H9 (cell line): ENCODE data around the gene TMC2. TPM values are rescaled to one million over a fixed set of nuclear protein-coding genes. Genes with fewer than 3 reads are reported as not detected.
A peak's percentile ranks its signal among the peaks of the same experiment; 100 is the strongest.

ENCODE experiments used
- DNase-seq: peaks from one replicate; pipeline ENCODE4 v3.0.0-alpha.2; 2017
- H2AFZ ChIP-seq: one replicate; pipeline ENCODE4 v1.6.1; 2013; ENCODE audit warnings: mild to moderate bottlenecking, low read length, control low read depth, moderate library complexity
- H2AK5ac ChIP-seq: 2 replicates; pipeline ENCODE4 v1.6.1; 2013; ENCODE audit warnings: low read length, control low read depth, mixed read lengths; ENCODE audit not compliant: insufficient read length
- H2BK120ac ChIP-seq: one replicate; pipeline ENCODE4 v1.6.1; 2013; ENCODE audit warnings: low read depth, mild to moderate bottlenecking, low read length, control low read depth, inconsistent platforms; ENCODE audit not compliant: poor library complexity, severe bottlenecking
- H2BK12ac ChIP-seq: 2 replicates; pipeline ENCODE4 v1.6.1; 2013; ENCODE audit warnings: low read length, control low read depth, mixed read lengths, low read depth; ENCODE audit not compliant: insufficient read length
- H2BK15ac ChIP-seq: 2 replicates; pipeline ENCODE4 v1.6.1; 2013; ENCODE audit warnings: low read depth, low read length, control low read depth
- H2BK20ac ChIP-seq: one replicate; pipeline ENCODE4 v1.6.1; 2013; ENCODE audit warnings: low read depth, mild to moderate bottlenecking, low read length, control low read depth, inconsistent platforms; ENCODE audit not compliant: poor library complexity, severe bottlenecking
- H2BK5ac ChIP-seq: 2 replicates; pipeline ENCODE4 v1.6.1; 2013; ENCODE audit warnings: low read length, control low read depth, mixed read lengths; ENCODE audit not compliant: insufficient read length
- H3K14ac ChIP-seq: 2 replicates; pipeline ENCODE4 v1.6.1; 2013; ENCODE audit warnings: low read length, control low read depth; ENCODE audit not compliant: insufficient read depth
- H3K18ac ChIP-seq: 2 replicates; pipeline ENCODE4 v1.6.1; 2013; ENCODE audit warnings: low read depth, mild to moderate bottlenecking, mixed read lengths, low read length, control low read depth; ENCODE audit not compliant: insufficient read length
- H3K23ac ChIP-seq: 2 replicates; pipeline ENCODE4 v1.6.1; 2013; ENCODE audit warnings: low read length, control low read depth, mixed read lengths, low read depth; ENCODE audit not compliant: insufficient read length
- H3K23me2 ChIP-seq: 2 replicates; pipeline ENCODE4 v1.6.1; 2013; ENCODE audit warnings: low read depth, mild to moderate bottlenecking, mixed read lengths, low read length, control low read depth; ENCODE audit not compliant: insufficient read length, poor library complexity, severe bottlenecking
- H3K27ac ChIP-seq: 2 replicates; pipeline ENCODE4 v1.5.1; 2013; ENCODE audit warnings: low read length, control low read depth, mixed read lengths, low read depth; ENCODE audit not compliant: insufficient read length
- H3K27me3 ChIP-seq: 2 replicates; pipeline ENCODE4 v1.6.1; 2013; ENCODE audit warnings: low read length, control low read depth, inconsistent platforms; ENCODE audit not compliant: insufficient read depth
- H3K4ac ChIP-seq: 2 replicates; pipeline ENCODE4 v1.6.1; 2013; ENCODE audit warnings: low read depth, mild to moderate bottlenecking, control low read depth, inconsistent platforms, low read length, moderate library complexity
- H3K4me1 ChIP-seq: 2 replicates; pipeline ENCODE4 v1.6.1; 2013; ENCODE audit warnings: low read length, control low read depth, inconsistent platforms; ENCODE audit not compliant: insufficient read depth
- H3K4me2 ChIP-seq: 2 replicates; pipeline ENCODE4 v1.6.1; 2013; ENCODE audit warnings: low read length, control low read depth, mixed read lengths; ENCODE audit not compliant: insufficient read length, insufficient read depth
- H3K56ac ChIP-seq: 2 replicates; pipeline ENCODE4 v1.6.1; 2013; ENCODE audit warnings: low read depth, mild to moderate bottlenecking, mixed read lengths, low read length, control low read depth; ENCODE audit not compliant: insufficient read length
- H3K79me1 ChIP-seq: 2 replicates; pipeline ENCODE4 v1.6.1; 2013; ENCODE audit warnings: low read depth, mild to moderate bottlenecking, moderate library complexity, low read length, control low read depth, inconsistent platforms; ENCODE audit not compliant: insufficient read depth, poor library complexity, severe bottlenecking
- H3K79me2 ChIP-seq: 2 replicates; pipeline ENCODE4 v1.6.1; 2013; ENCODE audit warnings: low read length, control low read depth, inconsistent platforms; ENCODE audit not compliant: insufficient read depth
- H3K9ac ChIP-seq: 2 replicates; pipeline ENCODE4 v1.6.1; 2013; ENCODE audit warnings: low read length, control low read depth, mixed read lengths; ENCODE audit not compliant: insufficient read length; ENCODE audit errors: extremely low read depth
- H3K9me3 ChIP-seq: one replicate; pipeline ENCODE4 v1.6.1; 2013; ENCODE audit warnings: low read depth, low read length, inconsistent platforms; ENCODE audit not compliant: control insufficient read depth
- H3T11ph ChIP-seq: one replicate; pipeline ENCODE4 v1.6.1; 2013; ENCODE audit warnings: mild to moderate bottlenecking, low read length, control low read depth, inconsistent platforms
- H4K20me1 ChIP-seq: one replicate; pipeline ENCODE4 v1.6.1; 2013; ENCODE audit not compliant: control insufficient read depth, insufficient read length, insufficient read depth
- H4K5ac ChIP-seq: 2 replicates; pipeline ENCODE4 v1.6.1; 2013; ENCODE audit warnings: low read depth, mild to moderate bottlenecking, mixed read lengths, low read length, control low read depth; ENCODE audit not compliant: insufficient read length
- H4K8ac ChIP-seq: replicated peaks from 2 replicates; pipeline ENCODE4 v1.6.1; 2013; ENCODE audit warnings: low read length, control low read depth, mixed read lengths, low read depth; ENCODE audit not compliant: insufficient read length
- H4K91ac ChIP-seq: 2 replicates; pipeline ENCODE4 v1.6.1; 2013; ENCODE audit warnings: low read depth, mild to moderate bottlenecking, moderate library complexity, mixed read lengths, low read length, control low read depth; ENCODE audit not compliant: insufficient read length
- H3K27ac Mint-ChIP-seq, 3 experiments: 2 replicates in 2 of 3; 3 replicates in 1 of 3; pipeline ENCODE4 v1.8.0; 2020 to 2021; ENCODE audit warnings: mixed read lengths in 3 of 3, mild to moderate bottlenecking in 1 of 3, moderate library complexity in 1 of 3
- H3K27me3 Mint-ChIP-seq: 2 replicates; pipeline ENCODE4 v1.8.0; 2021; ENCODE audit warnings: low read depth, mild to moderate bottlenecking, moderate library complexity, mixed read lengths
- H3K36me3 Mint-ChIP-seq, 3 experiments: 2 replicates in 2 of 3; 3 replicates in 1 of 3; pipeline ENCODE4 v1.8.0; 2020 to 2021; ENCODE audit warnings: low read depth in 3 of 3, mixed read lengths in 3 of 3; ENCODE audit not compliant: insufficient read depth in 1 of 3
- H3K4me1 Mint-ChIP-seq, 2 experiments: 2 replicates each; pipeline ENCODE4 v1.8.0; 2020; ENCODE audit warnings: mixed read lengths in 2 of 2
- H3K4me3 Mint-ChIP-seq, 2 experiments: 2 replicates in 1 of 2; 3 replicates in 1 of 2; pipeline ENCODE4 v1.8.0; 2020 to 2021; ENCODE audit warnings: mild to moderate bottlenecking in 2 of 2, mixed read lengths in 2 of 2, moderate library complexity in 1 of 2
- H3K9me3 Mint-ChIP-seq, 2 experiments: 2 replicates in 1 of 2; 3 replicates in 1 of 2; pipeline ENCODE4 v1.8.0; 2020; ENCODE audit warnings: mild to moderate bottlenecking in 2 of 2, mixed read lengths in 2 of 2, moderate library complexity in 1 of 2
- WGBS: extraction: QIAGEN DNeasy Blood & Tissue Kit; methylation state at CpG from one replicate; pipeline ENCODE4 v1.1.7; 2013; ENCODE audit warnings: missing lambda C conversion rate, low lambda C conversion rate, mixed read lengths; ENCODE audit not compliant: insufficient read length; ENCODE audit errors: extremely low coverage; 5-methylcytosine and 5-hydroxymethylcytosine counted together
- total RNA-seq: library from RNA; stranded (reverse); gene quantifications from 2 replicates; pipeline ENCODE4 v1.2.1, GENCODE V29; 2021
- TF ChIP-seq, protein P1 (sequence below): fragments of 200-600 bp; sonication (generic); conservative IDR thresholded peaks from 3 replicates; pipeline ENCODE4 v1.8.0; 2021; ENCODE audit warnings: antibody characterized with exemption, mild to moderate bottlenecking

The TMC2 gene
- total RNA-seq, 1 experiment from 2014 or later, result not detected

DNA sequence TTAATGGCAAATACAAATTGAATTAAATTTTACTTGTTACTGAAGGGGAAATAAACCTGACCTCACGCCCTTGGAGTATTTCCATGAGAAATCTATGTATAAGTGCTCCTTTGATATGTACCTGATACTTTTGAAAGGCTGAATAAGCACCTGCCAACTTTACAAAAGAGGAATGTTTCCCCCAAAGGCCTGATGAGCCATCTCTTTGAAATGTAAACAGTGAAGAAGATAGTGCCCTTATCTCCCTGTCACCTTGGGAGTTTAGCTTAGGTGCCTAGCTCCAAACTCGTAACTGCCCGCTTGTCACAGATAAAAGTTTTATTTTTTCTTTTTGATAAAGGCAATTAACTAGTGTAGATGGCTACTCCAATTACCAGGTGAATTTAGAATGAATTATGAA lies 26.6 kb upstream of the TMC2 start:
- TF ChIP-seq, protein P1, sequence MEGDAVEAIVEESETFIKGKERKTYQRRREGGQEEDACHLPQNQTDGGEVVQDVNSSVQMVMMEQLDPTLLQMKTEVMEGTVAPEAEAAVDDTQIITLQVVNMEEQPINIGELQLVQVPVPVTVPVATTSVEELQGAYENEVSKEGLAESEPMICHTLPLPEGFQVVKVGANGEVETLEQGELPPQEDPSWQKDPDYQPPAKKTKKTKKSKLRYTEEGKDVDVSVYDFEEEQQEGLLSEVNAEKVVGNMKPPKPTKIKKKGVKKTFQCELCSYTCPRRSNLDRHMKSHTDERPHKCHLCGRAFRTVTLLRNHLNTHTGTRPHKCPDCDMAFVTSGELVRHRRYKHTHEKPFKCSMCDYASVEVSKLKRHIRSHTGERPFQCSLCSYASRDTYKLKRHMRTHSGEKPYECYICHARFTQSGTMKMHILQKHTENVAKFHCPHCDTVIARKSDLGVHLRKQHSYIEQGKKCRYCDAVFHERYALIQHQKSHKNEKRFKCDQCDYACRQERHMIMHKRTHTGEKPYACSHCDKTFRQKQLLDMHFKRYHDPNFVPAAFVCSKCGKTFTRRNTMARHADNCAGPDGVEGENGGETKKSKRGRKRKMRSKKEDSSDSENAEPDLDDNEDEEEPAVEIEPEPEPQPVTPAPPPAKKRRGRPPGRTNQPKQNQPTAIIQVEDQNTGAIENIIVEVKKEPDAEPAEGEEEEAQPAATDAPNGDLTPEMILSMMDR, result no peak
- Histone ChIP-seq H2AK5ac (no peak overlapping the region), H2BK120ac (no peak overlapping the region), H3K14ac (no peak overlapping the region), H3K79me2 (no peaks in the 10 kb centered on the region), H3K4ac (no peak overlapping the region), H3K23me2 (peaks cover 12% of the 10 kb centered on the region), H2BK15ac (no peak overlapping the region), H3K9ac (no peak overlapping the region), H4K5ac (no peak overlapping the region), H3K27ac (no peak overlapping the region), H4K20me1 (no peaks in the 10 kb centered on the region), H3K56ac (no peak overlapping the region), H3K18ac (no peak overlapping the region), H4K8ac (no peak overlapping the region), H3K27me3 (peaks cover 42% of the 10 kb centered on the region), H3T11ph (no peak overlapping the region), H3K4me2 (peak overlapping the region; percentile 78), H3K9me3 (no peaks in the 10 kb centered on the region), H4K91ac (no peak overlapping the region), H2BK5ac (no peak overlapping the region), H2BK12ac (no peak overlapping the region), H3K23ac (no peak overlapping the region), H3K4me1 (no peaks in the 10 kb centered on the region), H3K79me1 (no peaks in the 10 kb centered on the region), H2BK20ac (no peak overlapping the region), H2AFZ (no peak overlapping the region)
- DNase-seq, result no peak
- Mint-ChIP-seq H3K36me3 (no peaks in the 10 kb centered on the region), H3K9me3 (peaks cover 0 to 7% of the 10 kb centered on the region in 2 experiments; a peak in 1 of 5 replicates), H3K27me3 (peaks cover 42% of the 10 kb centered on the region), H3K4me1 (peaks cover 11 to 13% of the 10 kb centered on the region in 2 experiments), H3K27ac (no peak overlapping the region), H3K4me3 (peak overlapping the region; percentile 95 to 99; a peak in 4 of 5 replicates)
- no CpG with 5 or more reads among the region's 3 CpGs for WGBS
